HG02938 (cell line): ENCODE data around the gene SCNN1A.

ENCODE experiments used
- ATAC-seq: cut with Tn5 transposase; IDR thresholded peaks from one replicate; pipeline ENCODE4 v1.9.1; 2021; ENCODE audit warnings: mild to moderate bottlenecking, moderate library complexity; ENCODE audit not compliant: unreplicated experiment

Gene SCNN1A

GRCh38 chr12:6322352-6322751, 53.0 kb downstream of the SCNN1A start:
- ATAC-seq = no peak

- no peak for ATAC-seq
These were observed 53.5 kb downstream of the SCNN1A start for GRCh38 chr12:6321905-6322304.

- ATAC-seq = no peak
These were observed 55.9 kb downstream of the SCNN1A start for GRCh38 chr12:6319446-6319845.

GRCh38 chr12:6318440-6318879, 56.9 kb downstream of the SCNN1A start:
- ATAC-seq = no peak

- ATAC-seq = no peak
These were observed 57.5 kb downstream of the SCNN1A start for GRCh38 chr12:6317693-6318439.

DNA sequence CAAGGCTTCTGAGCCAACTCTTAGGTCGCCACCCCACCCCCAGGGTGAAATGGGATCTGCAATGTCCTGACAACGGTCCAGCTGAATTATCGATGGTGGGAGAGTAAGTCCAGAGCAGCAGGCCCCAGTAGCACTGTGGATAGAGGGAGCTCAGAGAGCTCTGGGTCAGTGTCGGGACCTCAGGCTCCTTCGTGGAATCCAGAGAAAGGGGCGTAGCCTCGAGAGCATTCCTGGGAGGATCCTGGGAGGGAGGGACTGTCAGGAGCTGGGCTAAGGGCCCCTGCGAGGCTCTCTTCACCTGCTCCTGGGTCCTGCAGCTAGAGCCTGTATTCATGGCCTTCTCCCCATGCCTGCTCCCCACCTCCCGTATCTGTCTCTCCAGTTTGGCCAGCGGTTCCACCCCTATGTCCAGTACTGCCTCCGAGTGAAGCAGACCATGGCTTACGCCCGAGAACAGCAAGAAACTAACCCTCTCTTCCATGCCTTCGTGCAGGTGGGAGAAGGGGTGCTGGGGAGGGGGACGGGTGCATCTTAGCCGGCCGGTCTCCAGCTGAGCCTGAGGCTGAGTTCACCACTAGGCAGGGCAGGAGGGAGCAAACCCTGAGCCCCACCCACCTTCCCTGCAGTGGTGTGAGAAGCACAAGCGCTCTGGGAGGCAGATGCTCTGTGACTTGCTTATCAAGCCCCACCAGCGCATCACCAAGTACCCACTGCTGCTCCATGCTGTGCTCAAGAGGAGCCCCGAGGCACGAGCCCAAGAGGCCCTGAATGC, 58.3 kb downstream of the SCNN1A start:
- no peak for ATAC-seq

GRCh38 chr12:6315704-6316597, 59.4 kb downstream of the SCNN1A start:
- ATAC-seq = no peak

DNA sequence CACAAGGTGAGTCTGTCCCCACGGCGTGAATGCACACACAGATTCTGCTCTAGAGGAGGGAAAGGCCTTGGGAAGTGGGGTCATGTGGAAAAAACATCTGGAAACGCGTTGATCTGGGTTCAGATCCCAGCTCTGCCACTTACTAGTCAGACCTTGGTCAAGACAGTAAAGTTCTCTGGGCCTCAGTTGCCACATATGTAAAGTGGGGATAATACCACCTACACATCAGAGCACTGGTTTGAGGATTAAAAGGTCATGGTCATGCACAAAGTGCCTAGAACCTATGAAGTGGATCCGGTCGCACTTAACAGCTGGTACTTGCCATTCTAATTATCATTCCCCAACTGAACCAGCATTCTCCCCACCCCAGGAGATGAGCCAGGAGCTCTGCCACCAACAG, 60.2 kb downstream of the SCNN1A start:
- no peak for ATAC-seq

DNA sequence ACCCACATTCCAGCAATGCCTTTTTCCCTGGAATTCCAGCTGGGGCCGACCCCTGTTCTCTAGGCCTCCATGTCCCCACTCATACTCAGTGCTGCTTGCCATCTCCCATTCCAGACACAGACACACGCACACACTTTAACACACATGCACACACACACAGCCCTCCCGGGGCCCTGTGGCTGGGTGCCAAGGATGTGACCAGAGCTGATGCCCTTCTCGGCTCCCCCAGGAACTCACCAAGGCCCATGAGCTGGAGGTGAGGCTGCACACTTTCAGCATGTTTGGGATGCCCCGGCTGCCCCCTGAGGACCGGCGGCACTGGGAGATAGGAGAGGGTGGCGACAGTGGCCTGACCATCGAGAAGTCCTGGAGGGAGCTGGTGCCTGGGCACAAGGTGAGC, 60.6 kb downstream of the SCNN1A start:
- no peak for ATAC-seq

DNA sequence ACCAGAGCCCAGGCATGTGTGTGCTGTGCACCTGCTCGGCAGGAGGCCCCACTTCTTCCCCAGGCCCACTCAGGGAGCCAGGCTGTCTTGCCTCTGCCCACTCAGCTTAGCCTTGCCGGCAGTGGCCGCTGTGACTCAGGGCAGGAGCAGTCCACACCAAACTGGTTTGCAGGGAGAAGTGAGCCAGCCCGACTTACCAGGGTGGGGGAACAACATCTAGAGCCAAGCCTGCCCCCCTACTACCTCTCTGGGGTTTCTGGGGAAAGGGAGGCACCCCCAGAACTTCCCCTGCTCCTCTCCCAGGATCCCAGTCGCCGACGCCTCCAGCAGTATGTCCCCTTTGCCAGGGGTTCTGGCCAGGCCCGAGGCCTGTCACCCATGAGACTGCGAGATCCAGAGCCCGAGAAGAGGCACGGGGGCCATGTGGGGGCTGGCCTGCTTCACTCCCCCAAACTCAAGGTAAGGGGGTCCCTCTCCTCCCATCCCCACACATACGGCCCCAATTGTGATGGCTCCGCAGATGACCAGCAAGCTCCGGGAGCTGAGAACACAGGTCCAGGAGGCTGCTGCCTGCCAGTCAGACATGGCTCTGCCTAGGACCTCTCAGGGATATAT, 61.9 kb downstream of the SCNN1A start:
- ATAC-seq = no peak

- no peak for ATAC-seq
These were observed 62.6 kb downstream of the SCNN1A start for GRCh38 chr12:6312529-6313325.

DNA sequence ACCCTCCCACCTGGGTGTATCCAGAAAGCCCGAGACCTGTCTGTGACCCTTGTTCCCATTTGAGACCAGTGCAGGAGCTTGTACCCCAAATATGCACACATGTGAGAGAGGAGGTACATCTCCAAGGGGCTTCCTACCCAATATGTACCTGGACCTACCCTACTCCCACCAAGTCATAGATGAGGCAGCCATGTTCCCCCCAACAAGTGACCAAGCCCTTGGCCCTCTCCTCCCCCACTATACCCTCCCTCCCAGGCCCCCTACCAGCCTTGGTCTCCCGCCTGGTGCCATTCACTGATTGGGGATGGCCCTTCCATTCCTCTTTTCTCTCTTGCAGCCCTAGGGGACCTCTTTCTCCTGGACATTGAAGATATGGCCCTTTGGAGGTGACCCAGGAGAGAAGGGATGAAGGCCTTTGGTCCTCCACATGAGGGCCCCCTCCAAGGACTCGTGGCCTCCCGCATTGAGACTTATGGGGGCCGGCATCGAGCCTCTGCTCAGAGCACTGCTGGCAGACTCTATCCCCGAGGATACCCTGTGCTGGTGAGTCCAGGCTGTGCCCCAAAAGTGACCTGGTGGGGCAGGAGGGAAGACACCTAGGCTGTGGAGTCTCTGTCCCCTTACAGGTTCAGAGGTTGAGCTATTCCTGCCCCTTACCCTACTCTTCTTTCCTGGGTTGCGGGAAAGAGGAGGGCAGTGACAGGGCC, 63.4 kb downstream of the SCNN1A start:
- no peak for ATAC-seq

DNA sequence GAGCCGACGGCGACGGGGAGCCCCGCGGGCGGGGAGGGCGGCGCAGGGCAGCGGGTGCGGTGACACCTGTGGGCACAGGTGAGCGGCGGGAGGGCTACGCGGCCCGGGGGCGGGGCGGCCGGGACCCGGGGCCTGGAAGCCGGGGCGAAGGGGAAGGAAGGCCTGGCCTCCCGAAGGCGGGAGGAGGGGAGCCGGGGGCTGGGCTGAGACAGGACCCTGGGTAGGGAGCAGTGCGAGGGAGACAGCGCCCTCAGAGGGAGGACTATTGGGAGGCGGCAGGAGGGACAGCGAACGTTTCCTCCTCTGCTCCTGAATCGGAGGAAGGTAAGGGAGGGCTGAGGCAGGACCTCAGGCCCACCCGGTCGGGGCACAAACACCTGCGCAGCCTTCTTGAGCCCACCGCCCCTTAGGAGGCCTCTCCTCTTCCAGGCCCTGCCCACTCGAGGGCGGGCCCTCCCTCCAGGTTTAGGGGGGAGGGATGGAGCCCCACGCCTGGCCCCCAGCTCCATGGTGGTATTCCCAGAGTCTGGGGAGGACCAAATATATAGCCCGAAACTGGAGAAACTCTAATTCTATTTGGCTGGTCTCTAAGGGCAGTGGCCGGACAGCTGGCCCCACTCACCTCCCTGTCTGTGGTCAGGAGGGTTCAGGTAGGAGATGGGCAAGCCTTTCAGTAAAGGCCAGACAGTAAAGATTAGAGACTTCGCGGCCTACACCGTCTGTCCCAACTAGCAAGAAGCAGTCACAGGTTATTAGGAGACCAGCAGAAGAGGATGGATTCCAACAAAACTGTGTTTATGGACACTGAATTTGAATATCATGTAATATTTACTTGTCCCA, 64.4 kb downstream of the SCNN1A start:
- ATAC-seq = no peak

DNA sequence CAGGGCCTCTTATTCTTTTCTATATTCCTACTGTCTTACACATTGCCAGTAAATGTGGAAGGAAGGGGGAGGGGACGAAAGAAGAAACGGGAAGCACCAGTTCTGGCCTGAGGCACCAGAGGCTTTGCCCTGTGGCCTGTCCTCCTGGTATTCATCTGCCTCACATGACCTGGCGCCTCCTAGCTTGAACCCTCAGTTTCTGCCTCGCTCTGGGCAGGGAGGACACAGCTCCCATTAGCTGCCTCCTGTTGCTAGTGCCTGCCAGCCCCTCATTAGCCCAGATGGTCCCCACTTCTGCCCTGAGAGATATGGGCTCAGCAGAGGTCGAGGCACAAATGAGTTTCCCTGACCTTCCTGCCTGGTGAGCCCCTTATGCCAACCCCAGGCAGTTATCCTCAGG, 67.8 kb downstream of the SCNN1A start:
- no peak for ATAC-seq

DNA sequence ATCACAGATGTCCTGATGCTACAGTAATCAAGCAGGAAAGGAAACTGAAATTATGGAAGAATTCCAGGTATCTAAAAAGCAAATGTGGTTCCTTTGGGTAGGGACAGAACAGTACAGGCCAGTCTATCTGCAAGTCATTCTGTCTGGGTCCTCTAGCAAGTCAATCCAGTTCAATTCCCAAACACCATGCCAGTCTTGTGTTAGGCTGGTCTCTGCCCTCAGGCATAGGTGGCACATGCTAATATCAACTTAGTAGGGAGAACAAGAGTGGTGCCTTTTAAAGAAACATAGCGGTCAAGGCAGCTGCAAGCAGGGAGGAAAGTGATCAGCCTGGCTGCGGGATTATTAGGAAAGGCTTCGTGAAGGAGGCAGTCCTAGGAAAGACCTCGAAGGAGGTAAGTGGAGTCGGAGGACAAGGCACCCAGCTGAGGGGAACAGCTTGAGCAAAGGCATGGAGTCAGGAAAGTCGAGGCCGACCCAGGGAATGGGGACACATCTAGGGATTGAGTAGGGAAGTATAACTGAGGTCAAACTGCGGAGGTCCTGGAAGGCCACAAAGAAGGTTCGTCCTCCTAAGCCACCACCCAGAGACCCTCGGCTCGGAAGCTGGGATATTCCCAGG, 68.7 kb downstream of the SCNN1A start:
- ATAC-seq = no peak

DNA sequence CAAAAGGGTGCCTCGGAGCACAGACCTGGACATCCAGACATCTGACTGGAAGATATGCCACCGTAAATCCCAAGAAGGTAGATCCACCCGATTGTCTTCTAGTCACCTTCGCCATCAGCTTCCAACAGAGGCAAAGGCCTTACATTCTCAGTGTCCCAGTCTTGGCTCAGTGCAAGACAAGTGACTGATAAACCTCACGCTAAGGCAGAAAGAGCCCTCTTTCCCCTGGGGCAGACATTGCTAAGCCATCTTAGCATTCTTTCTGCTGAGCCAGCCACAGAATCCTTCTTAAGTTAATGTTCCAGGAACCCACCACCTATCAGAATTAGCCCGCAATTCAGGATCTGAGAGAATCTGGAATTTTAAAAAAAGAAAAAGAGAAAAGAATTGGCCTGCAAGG, 69.2 kb downstream of the SCNN1A start:
- ATAC-seq = no peak

GRCh38 chr12:6303071-6303470, 72.3 kb downstream of the SCNN1A start:
- ATAC-seq = no peak

- no peak for ATAC-seq
These were observed 72.7 kb downstream of the SCNN1A start for GRCh38 chr12:6302621-6303020.
